ENCODE measurements around the gene PRSS36. TPM values are rescaled to one million over a fixed set of nuclear protein-coding genes. Genes with fewer than 3 reads are reported as not detected.
"Not testable (repeated sequence)": the region's sequence is repeated elsewhere in the genome, so short reads cannot be mapped to it uniquely, and the experiment has no call there.

Gene PRSS36
- total RNA-seq, 2 donors from 2014 or later: 0.19 TPM

DNA sequence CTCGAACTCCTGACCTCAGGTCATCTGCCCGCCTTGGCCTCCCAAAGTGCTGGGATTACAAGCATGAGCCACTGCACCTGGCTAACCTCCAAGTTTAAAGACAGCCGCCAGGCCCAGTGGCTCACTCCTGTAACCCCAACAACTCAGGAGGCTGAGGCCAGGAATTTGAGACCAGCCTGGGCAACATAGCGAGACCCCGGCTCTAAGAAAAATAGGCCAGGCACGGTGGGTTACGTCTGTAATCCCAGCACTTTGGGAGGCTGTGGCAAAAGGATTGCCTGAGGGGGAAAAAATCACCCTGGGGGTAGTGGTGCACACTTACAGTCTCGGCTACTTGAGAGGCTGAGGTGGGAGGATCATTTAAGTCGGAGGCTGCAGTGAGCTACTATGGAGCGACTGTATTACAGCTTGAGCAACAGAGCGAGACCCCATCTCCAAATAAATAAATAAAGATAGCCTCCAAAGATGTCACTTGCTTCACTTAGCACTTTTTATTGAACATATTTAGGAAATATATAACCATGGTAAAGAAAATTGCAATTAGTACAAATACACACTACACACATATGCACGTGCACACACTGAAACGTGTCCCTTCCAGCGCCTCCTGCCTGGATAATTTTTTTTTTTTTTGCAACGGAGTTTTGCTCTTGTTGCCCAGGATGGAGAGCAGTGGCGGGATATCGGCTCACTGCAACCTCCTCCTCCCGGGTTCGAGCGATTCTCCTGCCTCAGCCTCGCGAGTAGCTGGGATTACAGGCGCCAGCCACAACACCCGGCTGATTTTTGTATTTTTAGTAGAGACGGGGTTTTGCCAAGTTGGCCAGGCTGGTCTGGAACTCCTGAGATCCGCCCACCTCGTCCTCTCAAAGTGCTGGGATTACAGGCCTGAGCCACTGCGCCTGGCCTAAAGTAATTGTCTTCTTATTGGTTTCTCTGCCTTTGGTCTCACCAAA, 43.1 kb downstream of the PRSS36 start:
- no peaks in the 10 kb centered on the region for H3K9me3 Mint-ChIP-seq
- no peak overlapping the region for H3K27ac Mint-ChIP-seq
- DNase-seq (no peak), ATAC-seq (replicated peaks in 1 of 2) (no peak)
- H3K4me1 Mint-ChIP-seq (ENCODE audit: low read depth): peaks cover 27% of the 10 kb centered on the region
- no peaks in the 10 kb centered on the region for H3K27me3 Mint-ChIP-seq (ENCODE audit: low read depth)
- H3K4me3 Mint-ChIP-seq: peak overlapping the region; percentile 94 to 98
- no peaks in the 10 kb centered on the region for H3K36me3 Mint-ChIP-seq (ENCODE audit: insufficient read depth in 2 of 2)

DNA sequence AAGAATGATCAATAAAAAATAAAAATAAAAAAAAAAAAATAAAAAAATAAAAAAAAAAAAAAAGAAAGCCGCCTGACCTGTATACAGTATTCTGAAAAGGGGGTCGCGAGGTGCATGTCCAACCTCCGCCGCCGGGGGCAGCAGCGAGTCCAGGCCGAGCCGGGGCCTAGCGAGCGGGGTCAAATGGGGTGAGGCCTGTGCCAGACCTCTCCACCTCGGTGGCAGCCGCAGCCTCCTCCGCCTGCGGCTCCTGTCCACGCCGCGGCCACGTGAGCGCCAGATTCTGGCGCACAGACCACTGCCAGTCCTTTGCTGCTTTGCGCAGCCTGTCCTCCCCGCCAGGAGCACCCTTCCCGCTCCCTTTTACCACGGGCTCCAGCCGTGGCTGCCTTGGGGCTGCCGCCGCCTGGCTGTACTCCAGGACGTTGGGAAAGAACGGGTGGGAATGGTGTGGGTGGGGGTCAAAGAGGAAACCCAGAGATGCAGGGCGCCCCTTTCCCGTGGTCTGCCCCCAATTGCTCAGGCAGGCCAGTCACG, 44.1 kb downstream of the PRSS36 start:
- DNase-seq (peak; percentile 88 to 92), ATAC-seq (replicated peaks in 1 of 2) (peak; percentile 58 to 61)
- H3K27me3 Mint-ChIP-seq (ENCODE audit: low read depth): no peaks in the 10 kb centered on the region
- H3K4me1 Mint-ChIP-seq (ENCODE audit: low read depth): peaks cover 27% of the 10 kb centered on the region
- no peak overlapping the region for H3K27ac Mint-ChIP-seq
- no peaks in the 10 kb centered on the region for H3K36me3 Mint-ChIP-seq (ENCODE audit: insufficient read depth in 2 of 2)
- peak overlapping the region; percentile 43 to 62 for H3K4me3 Mint-ChIP-seq
- H3K9me3 Mint-ChIP-seq: no peaks in the 10 kb centered on the region

DNA sequence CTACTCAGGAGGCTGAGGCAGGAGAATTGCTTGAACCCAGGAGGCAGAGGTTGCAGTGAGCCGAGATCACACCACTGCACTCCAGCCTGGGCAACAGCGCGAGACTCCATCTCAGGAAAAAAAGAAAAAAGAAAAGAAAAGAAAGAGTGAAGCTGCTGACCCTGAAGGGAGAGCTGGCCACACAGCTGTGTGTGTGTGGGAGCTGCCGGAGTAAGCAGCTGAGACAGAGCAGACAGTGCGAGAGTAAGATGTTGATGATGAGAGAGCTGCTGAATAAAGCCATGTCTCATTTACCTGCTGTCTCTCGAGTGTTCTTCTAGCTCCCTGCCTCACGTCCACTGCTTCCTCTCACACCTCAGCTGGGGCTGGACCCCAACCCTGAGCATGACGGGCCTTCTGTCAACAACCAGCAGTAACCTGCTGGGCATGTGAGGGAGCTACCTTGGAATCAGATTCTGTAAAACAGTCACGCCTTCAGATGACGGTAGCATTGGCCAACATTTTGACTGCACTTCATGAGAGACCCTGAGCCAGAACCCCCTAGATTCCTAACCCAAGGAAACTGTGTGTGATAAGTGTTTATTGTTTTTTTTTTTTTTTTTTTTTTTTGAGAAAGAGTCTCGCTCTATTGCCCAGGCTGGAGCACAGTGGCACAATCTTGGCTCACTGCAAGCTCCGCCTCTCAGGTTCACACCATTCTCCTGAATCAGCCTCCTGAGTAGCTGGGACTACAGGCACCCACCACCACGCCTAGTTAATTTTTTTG, 48.8 kb downstream of the PRSS36 start:
- not testable (repeated sequence) for H3K9me3 Mint-ChIP-seq; H3K27ac Mint-ChIP-seq; ATAC-seq (replicated peaks in 1 of 2); H3K36me3 Mint-ChIP-seq (ENCODE audit: insufficient read depth in 2 of 2); H3K4me3 Mint-ChIP-seq; DNase-seq; H3K27me3 Mint-ChIP-seq (ENCODE audit: low read depth)
- H3K4me1 Mint-ChIP-seq (ENCODE audit: low read depth): peaks cover 11% of the 10 kb centered on the region

DNA sequence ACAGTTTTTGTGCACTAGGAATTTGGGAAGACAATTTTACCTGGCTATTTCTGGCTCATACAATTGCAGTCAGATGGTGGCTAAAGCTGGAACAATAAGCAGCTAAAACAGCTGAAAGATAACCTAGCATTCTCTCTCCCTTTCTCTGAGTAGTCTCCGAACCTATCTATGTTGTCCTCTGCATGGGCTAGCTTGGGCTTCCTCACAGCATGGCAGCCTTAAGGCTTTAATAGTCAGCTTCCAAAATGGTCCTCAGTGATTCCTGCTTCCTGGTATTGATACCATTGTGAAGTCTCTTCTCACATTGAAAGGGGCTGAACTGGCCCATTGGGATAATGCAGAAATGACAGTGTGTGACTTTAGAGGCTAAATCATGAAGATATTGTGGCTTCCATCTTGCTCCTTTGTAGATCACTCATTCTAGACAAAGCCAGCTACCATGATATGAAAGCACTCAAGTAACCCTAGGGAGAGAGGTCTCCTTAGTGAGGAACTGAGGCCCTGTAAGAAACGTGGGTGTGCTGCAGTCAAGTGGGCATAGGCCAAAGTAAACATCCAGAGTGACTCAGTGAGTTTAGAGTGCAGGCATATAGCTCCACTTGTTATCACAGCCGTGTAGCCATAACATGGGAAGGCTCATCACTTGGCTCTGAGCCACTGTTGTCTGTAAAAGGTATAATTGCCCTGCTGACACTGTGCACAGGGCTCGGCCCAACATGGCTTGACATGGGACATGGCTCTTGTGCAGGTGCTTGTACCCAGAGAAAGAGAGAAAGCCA, 49.8 kb downstream of the PRSS36 start:
- no peak overlapping the region for H3K4me3 Mint-ChIP-seq
- no peaks in the 10 kb centered on the region for H3K27me3 Mint-ChIP-seq (ENCODE audit: low read depth)
- peaks cover 15% of the 10 kb centered on the region for H3K4me1 Mint-ChIP-seq (ENCODE audit: low read depth)
- H3K27ac Mint-ChIP-seq: no peak overlapping the region
- H3K36me3 Mint-ChIP-seq (ENCODE audit: insufficient read depth in 2 of 2): no peaks in the 10 kb centered on the region
- H3K9me3 Mint-ChIP-seq: no peaks in the 10 kb centered on the region
- DNase-seq (no peak), ATAC-seq (replicated peaks in 1 of 2) (no peak)

GRCh38 chr16:31094424-31095120, 55.3 kb downstream of the PRSS36 start, which contains the start of gene VKORC1:
Gene VKORC1 (minus strand): TSS chr16:31094797. CDS start chr16:31094729, 68 bp downstream.
- no peaks in the 10 kb centered on the region for H3K27me3 Mint-ChIP-seq (ENCODE audit: low read depth)
- ATAC-seq (replicated peaks in 1 of 2) (peak; percentile 94 to 95), DNase-seq (peak; percentile 85 to 89)
- peak within 1 kb of the TSS; percentile 80 for H3K27ac Mint-ChIP-seq
- no peaks in the 10 kb centered on the region for H3K36me3 Mint-ChIP-seq (ENCODE audit: insufficient read depth in 2 of 2)
- H3K9me3 Mint-ChIP-seq: no peaks in the 10 kb centered on the region
- H3K4me3 Mint-ChIP-seq: peak within 1 kb of the TSS; percentile 98
- peaks cover 38% of the 10 kb centered on the region for H3K4me1 Mint-ChIP-seq (ENCODE audit: low read depth)

DNA sequence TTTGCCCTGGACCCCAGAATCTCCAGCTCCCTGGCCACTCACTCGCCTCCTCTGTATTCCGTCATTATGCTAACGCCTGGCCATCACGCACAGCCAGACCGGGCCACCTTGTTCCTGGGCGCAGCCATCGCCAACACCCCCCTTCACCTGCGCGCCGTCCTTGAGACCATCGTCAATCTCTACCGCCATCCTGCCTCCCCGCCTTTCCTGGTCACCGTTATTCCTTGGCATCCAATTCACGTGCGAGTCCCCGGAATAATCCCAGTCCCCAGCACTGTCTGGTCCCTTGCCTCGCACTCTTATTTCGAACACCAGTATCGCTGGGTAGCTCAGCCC, 55.8 kb downstream of the PRSS36 start:
- ATAC-seq (replicated peaks in 1 of 2) (peak in 1 of 2 donors; percentile 3), DNase-seq (no peak)
- Mint-ChIP-seq H3K36me3 (ENCODE audit: insufficient read depth in 2 of 2) (no peaks in the 10 kb centered on the region), H3K27me3 (ENCODE audit: low read depth) (no peaks in the 10 kb centered on the region), H3K9me3 (no peaks in the 10 kb centered on the region), H3K4me3 (peak overlapping the region; percentile 98), H3K27ac (peak overlapping the region; percentile 80), H3K4me1 (ENCODE audit: low read depth) (peaks cover 38% of the 10 kb centered on the region)

DNA sequence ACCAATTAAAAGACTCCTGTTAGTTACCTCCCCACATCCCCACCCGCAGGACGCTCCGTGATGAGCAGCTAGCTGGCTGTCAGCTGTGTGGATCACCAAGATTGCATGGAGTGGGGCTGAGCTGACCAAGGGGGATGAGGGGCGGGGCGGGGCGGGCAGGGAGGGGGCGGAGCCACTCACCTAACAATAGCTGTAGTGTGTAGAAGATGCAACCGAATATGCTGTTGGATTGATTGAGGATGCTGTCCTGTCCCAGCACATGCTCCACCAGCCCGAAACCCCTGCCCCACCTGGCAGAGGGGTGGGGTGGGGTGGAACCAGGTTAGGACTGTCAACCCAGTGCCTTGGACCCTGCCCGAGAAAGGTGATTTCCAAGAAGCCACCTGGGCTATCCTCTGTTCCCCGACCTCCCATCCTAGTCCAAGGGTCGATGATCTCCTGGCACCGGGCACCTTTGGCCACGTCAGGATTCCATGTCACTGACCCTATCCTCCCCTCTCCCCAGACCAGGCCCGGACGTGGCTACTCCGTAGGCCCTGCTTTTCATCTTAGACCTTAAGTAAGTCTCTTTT, 56.6 kb downstream of the PRSS36 start:
- Mint-ChIP-seq H3K36me3 (ENCODE audit: insufficient read depth in 2 of 2) (no peaks in the 10 kb centered on the region), H3K4me1 (ENCODE audit: low read depth) (peaks cover 38% of the 10 kb centered on the region), H3K27me3 (ENCODE audit: low read depth) (no peaks in the 10 kb centered on the region), H3K9me3 (no peaks in the 10 kb centered on the region), H3K27ac (no peak overlapping the region), H3K4me3 (peak overlapping the region; percentile 98)
- no peak for DNase-seq
- no peak for ATAC-seq (replicated peaks in 1 of 2)

DNA sequence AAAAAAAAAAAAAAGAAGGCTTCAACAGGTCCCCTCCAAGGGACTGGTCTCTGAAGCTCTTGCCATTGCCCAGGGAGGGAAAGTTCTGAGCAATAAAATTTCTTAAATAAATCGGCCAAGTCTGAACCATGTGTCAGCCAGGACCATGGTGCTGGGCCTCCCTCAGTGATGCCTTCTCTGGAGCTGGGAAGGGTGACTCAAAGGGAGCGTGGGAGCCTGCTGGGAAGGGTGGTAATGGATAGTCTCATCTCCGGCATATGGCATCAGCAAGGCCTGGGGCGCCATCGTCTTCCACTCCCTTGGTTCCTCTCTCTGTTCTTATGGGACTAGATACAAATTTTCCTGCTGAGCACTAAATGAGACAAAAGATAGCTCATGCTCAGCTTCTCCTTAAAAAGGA, 57.5 kb downstream of the PRSS36 start:
- H3K4me1 Mint-ChIP-seq (ENCODE audit: low read depth): peaks cover 38% of the 10 kb centered on the region
- H3K27ac Mint-ChIP-seq: no peak overlapping the region
- no peak for ATAC-seq (replicated peaks in 1 of 2)
- H3K4me3 Mint-ChIP-seq: no peak overlapping the region
- H3K9me3 Mint-ChIP-seq: no peaks in the 10 kb centered on the region
- DNase-seq: no peak
- no peaks in the 10 kb centered on the region for H3K27me3 Mint-ChIP-seq (ENCODE audit: low read depth)
- H3K36me3 Mint-ChIP-seq (ENCODE audit: insufficient read depth in 2 of 2): no peaks in the 10 kb centered on the region

GRCh38 chr16:31090540-31090939, 59.3 kb downstream of the PRSS36 start:
- H3K4me1 Mint-ChIP-seq (ENCODE audit: low read depth): peaks cover 27% of the 10 kb centered on the region
- peaks cover 0 to 1% of the 10 kb centered on the region in 2 donors for H3K36me3 Mint-ChIP-seq (ENCODE audit: insufficient read depth in 2 of 2)
- H3K4me3 Mint-ChIP-seq: no peak overlapping the region
- DNase-seq (no peak), ATAC-seq (replicated peaks in 1 of 2) (no peak)
- no peaks in the 10 kb centered on the region for H3K9me3 Mint-ChIP-seq
- no peak overlapping the region for H3K27ac Mint-ChIP-seq
- H3K27me3 Mint-ChIP-seq (ENCODE audit: low read depth): no peaks in the 10 kb centered on the region

GRCh38 chr16:31089199-31089598, 60.7 kb downstream of the PRSS36 start:
- H3K4me1 Mint-ChIP-seq (ENCODE audit: low read depth): peaks cover 17% of the 10 kb centered on the region
- DNase-seq (no peak), ATAC-seq (replicated peaks in 1 of 2) (no peak)
- peaks cover 0 to 3% of the 10 kb centered on the region in 2 donors for H3K36me3 Mint-ChIP-seq (ENCODE audit: insufficient read depth in 2 of 2)
- no peaks in the 10 kb centered on the region for H3K27me3 Mint-ChIP-seq (ENCODE audit: low read depth)
- no peak overlapping the region for H3K4me3 Mint-ChIP-seq
- H3K27ac Mint-ChIP-seq: no peak overlapping the region
- H3K9me3 Mint-ChIP-seq: no peaks in the 10 kb centered on the region

Measured in activated T-cell treated with anti-CD3 and anti-CD28 coated beads, Interleukin-2, amount 50 U/mL, for 72 hours (primary cell).